Body of pancreas (tissue), 4 donors: ENCODE data around the gene ERCC2.

Experiments used
- CTCF ChIP-seq, 7 experiments: fragments of 450-650 bp in 4 of 7; fragments of 200-600 bp in 3 of 7; sonication (generic) in 3 of 7; IDR thresholded peaks; one replicate each; pipeline ENCODE4 v1.5.1; 2016 to 2019; ENCODE audit warnings: antibody characterized with exemption in 7 of 7
- POLR2A ChIP-seq, 3 donors: fragments of 450-650 bp; IDR thresholded peaks; one replicate each; pipeline ENCODE4 v1.6.1; 2016; ENCODE audit warnings: antibody characterized with exemption in 3 of 3, mild to moderate bottlenecking in 2 of 3

- TF ChIP-seq POLR2A (IDR thresholded peaks at IDR 0.05) (no peak), CTCF (IDR thresholded peaks at IDR 0.05) (no peak)
Observed at GRCh38 chr19:45305007-45305406, 65.4 kb downstream of the ERCC2 start.
